ENCODE results near the gene TRIM24.

- TF ChIP-seq CTCF (conservative IDR thresholded peaks at IDR 0.05): no peak
- no peak for TF ChIP-seq ZFX (IDR thresholded peaks at IDR 0.05)
Observed at GRCh38 chr7:138602451-138602850, 142.4 kb downstream of the TRIM24 start.
